Measurements from ENCODE around the gene CDK14. TPM values are rescaled to one million over a fixed set of nuclear protein-coding genes. Genes with fewer than 3 reads are reported as not detected.

Gene CDK14
- total RNA-seq, 1 donor from 2014 or later: 52.3 TPM

- TF ChIP-seq EZH2 (IDR thresholded peaks at IDR 0.05) (no peak), EZH2phosphoT487 (IDR thresholded peaks at IDR 0.05) (no peak)
- TF ChIP-seq, protein P1, sequence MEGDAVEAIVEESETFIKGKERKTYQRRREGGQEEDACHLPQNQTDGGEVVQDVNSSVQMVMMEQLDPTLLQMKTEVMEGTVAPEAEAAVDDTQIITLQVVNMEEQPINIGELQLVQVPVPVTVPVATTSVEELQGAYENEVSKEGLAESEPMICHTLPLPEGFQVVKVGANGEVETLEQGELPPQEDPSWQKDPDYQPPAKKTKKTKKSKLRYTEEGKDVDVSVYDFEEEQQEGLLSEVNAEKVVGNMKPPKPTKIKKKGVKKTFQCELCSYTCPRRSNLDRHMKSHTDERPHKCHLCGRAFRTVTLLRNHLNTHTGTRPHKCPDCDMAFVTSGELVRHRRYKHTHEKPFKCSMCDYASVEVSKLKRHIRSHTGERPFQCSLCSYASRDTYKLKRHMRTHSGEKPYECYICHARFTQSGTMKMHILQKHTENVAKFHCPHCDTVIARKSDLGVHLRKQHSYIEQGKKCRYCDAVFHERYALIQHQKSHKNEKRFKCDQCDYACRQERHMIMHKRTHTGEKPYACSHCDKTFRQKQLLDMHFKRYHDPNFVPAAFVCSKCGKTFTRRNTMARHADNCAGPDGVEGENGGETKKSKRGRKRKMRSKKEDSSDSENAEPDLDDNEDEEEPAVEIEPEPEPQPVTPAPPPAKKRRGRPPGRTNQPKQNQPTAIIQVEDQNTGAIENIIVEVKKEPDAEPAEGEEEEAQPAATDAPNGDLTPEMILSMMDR (IDR thresholded peaks at IDR 0.05): no peak
- H3K4me1 ChIP-seq: peaks cover 36% of the 10 kb centered on the region
- H3K27me3 ChIP-seq: no peaks in the 10 kb centered on the region
- no peaks in the 10 kb centered on the region for H3K36me3 ChIP-seq
- H2AFZ ChIP-seq (replicated peaks): no peak overlapping the region
- no peak overlapping the region for H3K9ac ChIP-seq
- peak overlapping the region; percentile 4 for H3K27ac Mint-ChIP-seq
- H3K4me3 Mint-ChIP-seq: no peak overlapping the region
- H3F3A ChIP-seq (ENCODE audit: low read depth): peaks cover 13% of the 10 kb centered on the region
- H3K4me2 ChIP-seq: peak overlapping the region; percentile 73
- H3K4me3 ChIP-seq: peak overlapping the region; percentile 26
- DNase-seq (ENCODE audit: low spot score): peak; percentile 68
- H3K9me3 Mint-ChIP-seq: peaks cover 16% of the 10 kb centered on the region
- H3K27ac ChIP-seq: peak overlapping the region; percentile 69
- peaks cover 25% of the 10 kb centered on the region for H3K4me1 Mint-ChIP-seq
- H3K9me3 ChIP-seq (ENCODE audit: low read depth): no peaks in the 10 kb centered on the region
- no peaks in the 10 kb centered on the region for H4K20me1 ChIP-seq (ENCODE audit: low read depth)
- H3K79me2 ChIP-seq (ENCODE audit: low read depth): no peaks in the 10 kb centered on the region
- H3K27me3 Mint-ChIP-seq (ENCODE audit: insufficient read depth, low read depth): no peaks in the 10 kb centered on the region
- H3K36me3 Mint-ChIP-seq: peaks cover 23% of the 10 kb centered on the region
Measured at GRCh38 chr7:91201442-91202113, 605.5 kb downstream of the CDK14 start.

GRCh38 chr7:91206361-91206960 lies 610.3 kb downstream of the CDK14 start:
- Histone ChIP-seq H3K27me3 (no peaks in the 10 kb centered on the region), H2AFZ (replicated peaks) (no peak overlapping the region), H3K4me3 (no peak overlapping the region), H3K9me3 (ENCODE audit: low read depth) (no peaks in the 10 kb centered on the region), H4K20me1 (ENCODE audit: low read depth) (no peaks in the 10 kb centered on the region), H3K9ac (no peak overlapping the region), H3K79me2 (ENCODE audit: low read depth) (no peaks in the 10 kb centered on the region), H3F3A (ENCODE audit: low read depth) (peaks cover 6% of the 10 kb centered on the region), H3K4me2 (no peak overlapping the region), H3K36me3 (peaks cover 4% of the 10 kb centered on the region), H3K27ac (no peak overlapping the region), H3K4me1 (peaks cover 10% of the 10 kb centered on the region)
- H3K36me3 Mint-ChIP-seq: peaks cover 20% of the 10 kb centered on the region
- peaks cover 16% of the 10 kb centered on the region for H3K9me3 Mint-ChIP-seq
- no peak for TF ChIP-seq EZH2 (IDR thresholded peaks at IDR 0.05)
- TF ChIP-seq, protein P1 (IDR thresholded peaks at IDR 0.05): no peak
- no peak for TF ChIP-seq EZH2phosphoT487 (IDR thresholded peaks at IDR 0.05)
- DNase-seq (ENCODE audit: low spot score): no peak
- peaks cover 23% of the 10 kb centered on the region for H3K4me1 Mint-ChIP-seq
- no peak overlapping the region for H3K4me3 Mint-ChIP-seq
- peak overlapping the region; percentile 64 for H3K27ac Mint-ChIP-seq
- no peaks in the 10 kb centered on the region for H3K27me3 Mint-ChIP-seq (ENCODE audit: insufficient read depth, low read depth)

GRCh38 chr7:91212582-91212981 lies 616.5 kb downstream of the CDK14 start:
- Mint-ChIP-seq H3K36me3 (peaks cover 7% of the 10 kb centered on the region), H3K27me3 (ENCODE audit: insufficient read depth, low read depth) (peaks cover 2% of the 10 kb centered on the region), H3K4me3 (peak overlapping the region; percentile 27), H3K9me3 (peaks cover 2% of the 10 kb centered on the region), H3K4me1 (peaks cover 26% of the 10 kb centered on the region), H3K27ac (peak overlapping the region; percentile 42)
- Histone ChIP-seq H3K4me2 (peak overlapping the region; percentile 10), H3K27me3 (no peaks in the 10 kb centered on the region), H3K4me3 (no peak overlapping the region), H3K79me2 (ENCODE audit: low read depth) (no peaks in the 10 kb centered on the region), H3K4me1 (peaks cover 17% of the 10 kb centered on the region), H2AFZ (replicated peaks) (no peak overlapping the region), H3F3A (ENCODE audit: low read depth) (peaks cover 18% of the 10 kb centered on the region), H4K20me1 (ENCODE audit: low read depth) (no peaks in the 10 kb centered on the region), H3K9me3 (ENCODE audit: low read depth) (no peaks in the 10 kb centered on the region), H3K36me3 (peaks cover 2% of the 10 kb centered on the region), H3K27ac (peak overlapping the region; percentile 1), H3K9ac (no peak overlapping the region)
- TF ChIP-seq EZH2 (IDR thresholded peaks at IDR 0.05) (no peak), EZH2phosphoT487 (IDR thresholded peaks at IDR 0.05) (no peak)
- TF ChIP-seq, protein P1 (IDR thresholded peaks at IDR 0.05): no peak
- DNase-seq (ENCODE audit: low spot score): peak; percentile 69
